GM21423 (cell line): ENCODE data around the gene DCUN1D4.
A peak's percentile ranks its signal among the peaks of the same experiment; 100 is the strongest.

ENCODE experiments used
- ATAC-seq: cut with Tn5 transposase; IDR thresholded peaks from one replicate; pipeline ENCODE4 v1.9.1; 2021; ENCODE audit warnings: mild to moderate bottlenecking, moderate library complexity; ENCODE audit not compliant: unreplicated experiment

The DCUN1D4 gene

DNA sequence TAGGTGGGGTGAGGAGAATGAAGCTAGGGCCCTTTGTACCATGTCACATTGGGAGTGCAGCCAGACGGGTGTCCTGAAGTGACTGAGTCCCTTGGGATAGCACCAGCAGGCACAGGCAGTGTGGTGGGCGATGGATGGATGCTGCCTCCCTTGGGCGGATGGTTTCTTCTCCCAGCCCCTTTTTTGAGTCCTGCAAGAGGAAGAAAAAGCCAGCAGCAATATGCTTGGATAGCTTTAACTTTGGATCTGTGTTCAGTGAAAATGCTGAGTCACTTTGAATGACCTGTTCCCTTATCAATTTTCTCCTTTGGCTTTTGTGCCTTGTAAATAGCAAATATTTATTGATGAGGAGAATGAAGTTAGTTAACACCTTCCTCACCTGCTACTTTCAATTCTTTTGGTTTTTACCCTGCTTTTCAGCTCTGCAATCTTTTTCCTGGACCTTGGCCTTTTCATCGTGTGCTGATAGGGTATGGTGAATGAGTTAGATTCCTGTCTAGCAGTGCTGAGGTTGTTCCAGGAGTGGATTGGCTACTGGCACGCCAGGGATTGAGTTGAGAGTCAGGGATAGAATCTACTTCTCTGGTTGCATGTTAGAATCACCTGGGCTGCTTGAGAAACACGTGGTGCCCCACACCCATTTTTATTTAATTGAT is 10.2 kb downstream of the DCUN1D4 start:
- ATAC-seq = no peak

DNA sequence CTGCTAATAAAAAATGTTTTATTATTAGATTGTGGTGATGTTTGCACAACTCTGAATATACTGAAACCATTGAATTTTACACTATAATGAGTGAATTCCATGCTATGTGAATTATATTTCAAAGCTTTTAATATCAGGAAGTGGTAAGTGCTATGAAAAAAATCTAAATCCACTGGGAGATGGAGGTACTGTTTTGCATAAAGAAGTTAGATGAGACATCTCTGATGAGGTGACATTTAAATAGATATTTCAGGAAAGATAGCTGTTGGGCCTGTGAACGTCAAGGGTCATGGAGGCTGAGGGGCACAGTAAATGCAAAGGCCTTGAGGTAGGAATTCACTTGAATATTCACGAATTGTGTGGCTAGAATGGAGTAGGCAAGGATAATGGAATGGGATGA is 12.3 kb downstream of the DCUN1D4 start:
- no peak for ATAC-seq

DNA sequence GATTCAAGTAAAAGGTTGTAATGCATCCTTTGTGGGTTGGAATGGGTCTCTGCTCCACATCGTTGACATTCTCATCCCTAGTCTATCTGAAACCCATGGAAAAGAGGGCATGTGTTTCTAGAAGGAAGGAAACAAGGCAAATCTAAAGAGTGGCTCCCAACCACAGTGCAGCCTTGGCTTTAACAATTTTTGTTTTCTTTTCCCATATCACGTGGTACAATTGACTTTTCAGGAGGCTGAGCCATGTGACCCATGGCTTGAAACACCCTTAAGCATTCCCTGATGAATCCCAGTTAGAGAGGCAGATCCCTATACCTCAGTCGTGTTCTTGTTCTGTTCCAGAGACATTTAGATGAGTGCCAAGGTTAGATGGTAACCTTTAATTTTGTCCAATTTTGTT is 12.8 kb downstream of the DCUN1D4 start:
- no peak for ATAC-seq

DNA sequence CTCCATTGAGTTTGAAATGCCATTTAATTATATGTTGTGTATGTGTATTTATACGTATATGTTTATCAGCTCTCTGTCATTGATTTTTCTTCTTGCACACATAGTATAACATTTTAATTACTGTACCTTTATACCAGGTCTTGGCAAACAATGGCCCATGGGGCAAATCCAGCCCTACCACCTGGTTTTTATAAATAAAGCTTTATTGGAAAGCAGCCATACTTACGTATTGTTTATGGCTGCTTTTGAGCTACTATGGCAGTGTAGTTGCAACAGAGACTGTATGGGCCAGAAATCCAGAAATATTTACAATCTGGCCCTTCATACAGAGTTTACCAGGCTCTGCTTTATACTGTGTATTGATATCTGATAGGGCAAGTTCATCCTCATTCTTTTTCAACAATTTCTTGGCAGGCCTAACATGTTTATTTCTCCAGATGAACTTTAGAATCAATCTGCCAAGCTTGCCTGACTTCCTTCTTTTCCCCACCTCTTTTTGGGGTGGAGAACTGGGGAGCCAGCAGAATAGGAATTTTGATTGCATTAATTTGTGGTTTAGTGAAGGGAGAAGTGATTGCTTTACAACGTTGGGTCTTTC is 15.8 kb downstream of the DCUN1D4 start:
- ATAC-seq = no peak

DNA sequence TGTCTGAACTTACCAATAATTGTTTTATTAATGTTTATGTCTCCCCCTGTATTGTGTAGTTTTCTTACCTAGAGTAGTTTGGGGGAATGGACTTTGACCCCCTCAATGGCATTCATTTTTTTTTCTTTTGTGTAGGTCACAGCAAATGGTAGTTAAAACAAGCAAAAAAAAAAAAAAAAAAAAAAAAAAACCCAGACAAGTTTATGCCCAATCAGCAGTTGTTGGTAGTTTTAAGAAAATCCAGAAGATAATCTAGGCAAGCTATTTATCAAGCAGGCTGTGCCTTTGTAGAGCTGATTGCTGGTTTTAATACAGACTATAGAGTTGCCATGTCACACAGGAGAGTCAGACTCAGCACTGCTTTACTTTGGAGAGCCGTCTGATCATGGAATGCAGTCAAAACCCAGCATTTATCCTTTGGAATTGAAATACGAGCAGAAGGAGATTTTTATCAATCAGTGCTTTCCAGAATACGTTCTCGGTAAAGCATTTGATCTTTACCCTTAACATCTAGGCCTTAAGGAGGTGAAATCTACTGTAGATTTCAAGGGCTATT is 16.6 kb downstream of the DCUN1D4 start:
- no peak for ATAC-seq

DNA sequence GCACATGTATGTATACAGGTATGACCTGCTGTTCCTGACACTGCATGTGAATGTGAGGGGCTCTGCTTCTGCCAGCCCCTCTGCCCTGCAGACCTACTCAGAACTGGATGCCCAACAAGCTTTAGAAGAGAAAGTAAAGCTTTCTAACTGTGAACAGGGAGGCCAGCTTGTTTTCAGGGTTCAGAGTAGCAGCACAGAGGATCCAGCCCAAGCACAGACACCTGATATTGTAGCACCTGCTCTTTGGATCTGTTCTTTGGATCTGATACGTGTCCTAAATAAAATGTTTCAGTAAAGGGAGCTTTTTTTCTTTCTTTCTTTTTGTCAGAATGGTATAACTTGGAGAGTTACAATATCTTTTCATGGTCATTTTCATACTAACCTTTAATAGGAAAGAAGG is 19.2 kb downstream of the DCUN1D4 start:
- no peak for ATAC-seq

DNA sequence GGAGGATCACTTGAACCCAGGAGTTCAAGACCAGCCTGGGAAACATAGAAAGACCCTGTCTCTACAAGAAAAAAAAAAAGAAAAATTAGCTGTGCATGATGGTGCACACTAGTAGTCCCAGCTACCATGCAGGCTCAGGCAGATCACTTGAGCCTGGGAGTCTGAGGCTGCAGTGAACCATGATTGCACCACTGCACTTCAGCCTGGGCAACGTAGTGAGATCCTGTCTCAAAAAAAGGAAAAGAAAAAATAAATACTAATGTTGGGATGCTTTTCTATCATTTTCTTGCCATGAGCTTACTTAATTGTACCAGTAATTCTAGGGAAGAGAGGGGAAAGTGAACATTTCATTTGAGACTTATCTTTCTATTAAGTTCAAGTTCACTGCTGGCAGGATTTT is 19.8 kb downstream of the DCUN1D4 start:
- no peak for ATAC-seq

DNA sequence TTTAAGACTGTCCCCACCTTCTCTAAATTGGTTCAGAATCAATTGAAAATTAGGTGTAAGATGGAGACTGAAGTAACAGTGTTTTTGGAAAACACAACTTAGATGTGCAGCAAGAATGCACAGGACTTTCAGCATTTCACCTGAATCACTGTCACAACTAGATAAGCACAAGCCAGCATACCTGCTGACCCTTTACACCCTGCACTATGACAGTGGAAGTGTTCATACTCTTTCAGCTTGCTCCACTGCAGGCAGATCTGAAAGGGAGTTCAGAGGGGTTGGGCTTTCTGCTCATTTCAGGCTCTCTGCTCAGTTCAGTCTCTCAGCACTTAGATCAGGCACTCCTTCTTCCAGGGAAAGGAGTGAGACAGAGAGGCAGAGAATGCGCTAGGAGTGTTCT is 22.8 kb downstream of the DCUN1D4 start:
- ATAC-seq = no peak

DNA sequence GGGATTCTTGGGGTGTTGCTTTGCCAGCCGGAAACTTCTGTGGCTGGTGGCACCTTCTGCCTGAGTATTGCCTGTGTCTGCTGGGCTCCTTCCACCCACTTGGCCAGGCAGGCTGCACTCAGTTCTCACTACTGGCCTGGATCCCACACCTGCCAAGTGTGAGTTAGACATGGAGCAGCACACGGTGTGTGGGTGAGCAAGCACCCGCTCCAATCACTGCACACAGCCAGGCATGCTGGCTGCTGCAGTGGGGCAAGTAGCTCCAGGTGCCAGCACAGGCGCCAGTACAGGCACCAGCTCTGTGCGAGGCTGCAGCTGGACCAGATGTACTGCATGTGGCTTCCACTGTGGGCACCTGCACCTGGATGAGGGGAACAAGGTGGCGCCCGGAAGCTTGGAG is 23.9 kb downstream of the DCUN1D4 start:
- ATAC-seq = no peak

DNA sequence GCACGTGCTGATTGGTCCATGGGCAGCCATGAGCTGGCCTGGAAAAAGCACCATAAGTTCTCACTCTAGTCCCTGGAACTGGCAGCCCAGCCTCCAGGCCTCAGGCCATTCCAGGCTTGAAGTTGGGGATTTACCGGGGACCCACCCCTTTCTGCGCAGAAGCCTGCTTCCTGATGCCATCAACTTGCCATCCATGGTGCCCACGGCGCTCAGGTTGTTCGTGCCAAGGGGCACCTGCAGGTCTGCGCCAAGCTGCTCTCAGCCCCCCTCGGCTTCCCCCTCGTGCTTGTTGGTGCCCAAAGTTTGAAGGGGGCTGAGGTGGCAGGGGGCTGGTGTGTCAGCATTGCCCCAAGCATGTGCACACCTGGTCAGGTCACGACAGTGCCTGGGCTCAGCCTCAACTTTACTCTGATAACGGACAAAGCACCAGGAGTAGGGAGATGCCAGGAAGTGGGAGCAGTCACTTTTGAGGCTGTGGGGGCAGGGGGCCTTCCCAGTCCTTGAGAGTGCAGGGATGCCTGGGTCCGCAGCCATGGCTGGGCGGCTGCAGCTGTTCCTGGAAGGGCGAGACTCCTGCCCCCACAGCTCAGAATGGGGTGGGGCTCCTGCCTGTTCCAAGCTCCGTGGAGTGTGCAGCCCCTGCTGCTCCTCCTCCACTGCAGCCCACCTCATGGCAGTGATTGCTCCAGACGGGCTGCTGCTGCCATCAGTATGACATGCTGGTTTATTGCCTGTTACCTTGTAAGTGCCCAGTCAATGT is 24.9 kb downstream of the DCUN1D4 start:
- no peak for ATAC-seq

DNA sequence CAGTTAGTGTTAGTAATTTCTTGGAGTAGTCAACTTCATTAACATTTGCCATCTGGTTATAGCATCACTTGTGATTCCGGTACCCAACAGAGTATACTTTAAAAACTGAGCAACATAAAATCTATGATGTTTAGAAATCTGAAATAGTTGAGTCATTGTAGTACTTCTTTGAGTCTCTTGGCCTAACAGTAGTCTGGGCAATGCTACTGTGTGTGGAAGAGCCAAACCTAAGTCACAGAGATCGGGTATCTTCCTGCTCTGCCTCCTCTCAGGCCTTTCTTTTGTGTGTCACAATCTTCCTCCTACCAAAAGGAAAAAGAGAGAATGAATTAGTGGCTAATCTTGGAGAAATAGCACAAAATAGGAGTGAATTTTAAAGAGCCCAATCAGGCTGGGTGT is 25.5 kb downstream of the DCUN1D4 start:
- ATAC-seq = no peak

DNA sequence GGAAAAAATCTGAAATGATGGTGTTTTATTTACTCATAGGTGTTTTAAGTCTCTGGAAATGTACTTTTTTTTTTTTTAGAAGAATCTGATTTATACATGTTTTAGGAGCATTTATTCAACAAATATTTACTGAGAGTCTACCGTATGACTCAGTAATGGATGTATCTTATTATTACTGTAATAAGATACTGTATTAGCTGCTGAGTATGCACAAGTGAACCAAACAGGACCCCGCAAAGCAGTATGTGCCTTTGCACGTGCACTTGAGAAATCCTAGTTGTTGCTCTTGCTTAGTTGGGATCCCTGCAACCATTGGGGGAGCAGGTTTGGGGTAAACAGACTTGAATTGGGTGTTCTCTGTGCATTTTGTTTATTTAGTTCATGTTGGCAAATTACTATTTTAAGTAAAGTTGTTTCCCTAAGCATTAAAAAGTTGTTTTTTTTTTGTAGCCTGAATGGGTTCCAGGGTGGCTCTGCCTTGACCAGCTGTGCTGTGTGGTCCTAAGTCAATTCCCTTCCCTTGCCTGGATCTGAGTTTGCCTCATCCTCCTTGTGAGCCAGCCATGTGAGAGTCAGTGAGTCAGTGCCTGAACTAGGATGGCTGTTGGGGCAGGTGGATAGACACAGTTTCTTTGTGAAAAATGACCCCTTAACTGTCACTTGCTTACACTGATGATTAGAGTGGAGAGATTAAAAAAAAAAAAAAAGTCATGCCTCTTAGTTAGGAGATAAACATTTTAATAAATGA is 27.7 kb downstream of the DCUN1D4 start:
- no peak for ATAC-seq

DNA sequence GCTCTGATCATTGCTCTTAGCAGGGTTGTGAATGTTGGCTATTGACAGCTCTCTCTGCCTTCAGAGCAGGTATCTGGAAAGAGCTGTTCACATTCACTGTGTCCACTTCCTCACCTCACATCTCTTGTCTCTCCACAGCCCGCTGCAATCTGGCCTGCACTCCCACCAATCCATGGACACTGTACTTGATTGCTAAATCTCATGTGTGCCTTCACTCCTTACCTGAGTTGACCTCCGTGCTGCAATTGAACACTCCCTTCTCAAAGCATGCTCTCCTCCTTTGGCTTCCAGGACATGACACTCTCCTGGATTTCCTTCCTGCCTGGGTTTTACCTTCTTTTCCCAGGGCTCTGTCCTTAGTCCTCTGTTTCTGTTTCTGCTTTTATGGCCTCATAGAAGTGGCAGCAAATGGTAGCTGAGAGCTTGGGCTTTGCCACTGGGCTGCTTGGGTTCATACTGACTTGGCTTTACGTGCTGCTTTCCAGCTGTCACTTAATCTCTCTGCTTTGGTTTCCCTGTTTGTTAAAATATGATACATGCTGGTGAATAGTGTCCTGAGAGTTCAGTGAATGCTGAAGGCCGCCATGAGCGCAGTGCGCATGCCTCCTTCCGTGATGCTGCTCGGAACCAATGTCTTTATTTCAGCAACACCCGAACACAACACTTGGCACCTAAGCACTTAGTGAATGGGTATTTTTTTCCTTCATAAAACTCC is 29.5 kb downstream of the DCUN1D4 start:
- ATAC-seq = no peak

DNA sequence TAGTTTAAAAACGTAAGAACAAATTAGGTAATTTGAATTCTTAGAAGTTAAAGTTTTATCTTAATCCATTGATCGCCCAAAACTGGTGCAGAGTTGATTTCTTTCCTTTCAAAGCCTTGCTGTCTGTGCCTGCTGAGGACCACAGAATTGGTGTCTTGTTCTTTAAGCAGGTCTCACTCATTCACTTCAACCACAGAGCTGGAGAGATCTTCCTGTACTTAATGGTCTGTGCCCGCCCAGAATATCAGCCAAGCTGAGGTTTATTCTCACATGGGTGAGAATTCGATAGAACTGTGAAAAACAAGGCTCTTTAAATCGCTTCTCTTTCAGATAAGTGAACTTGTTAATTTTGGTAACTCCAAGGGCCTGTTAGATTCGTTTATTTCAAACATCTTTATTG is 31.6 kb downstream of the DCUN1D4 start:
- ATAC-seq = no peak

DNA sequence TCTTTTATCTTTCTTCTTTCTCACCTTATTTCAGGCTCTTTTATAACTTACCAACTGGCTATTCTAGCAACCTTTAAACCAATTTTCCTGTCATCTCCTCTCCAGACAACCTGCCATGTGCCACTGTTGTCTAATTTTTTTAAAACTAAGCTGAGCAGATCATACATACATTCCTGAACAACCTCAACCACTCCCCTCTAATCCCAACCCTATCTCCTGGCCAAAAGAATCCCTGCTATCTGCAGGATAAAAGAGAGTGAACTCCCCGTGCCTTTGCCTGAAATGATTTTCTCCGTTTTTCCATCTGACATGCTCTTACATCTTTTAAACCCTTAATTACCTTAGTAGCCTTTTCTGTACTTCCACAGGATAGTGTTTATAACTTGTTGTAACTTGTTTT is 35.5 kb downstream of the DCUN1D4 start:
- no peak for ATAC-seq

DNA sequence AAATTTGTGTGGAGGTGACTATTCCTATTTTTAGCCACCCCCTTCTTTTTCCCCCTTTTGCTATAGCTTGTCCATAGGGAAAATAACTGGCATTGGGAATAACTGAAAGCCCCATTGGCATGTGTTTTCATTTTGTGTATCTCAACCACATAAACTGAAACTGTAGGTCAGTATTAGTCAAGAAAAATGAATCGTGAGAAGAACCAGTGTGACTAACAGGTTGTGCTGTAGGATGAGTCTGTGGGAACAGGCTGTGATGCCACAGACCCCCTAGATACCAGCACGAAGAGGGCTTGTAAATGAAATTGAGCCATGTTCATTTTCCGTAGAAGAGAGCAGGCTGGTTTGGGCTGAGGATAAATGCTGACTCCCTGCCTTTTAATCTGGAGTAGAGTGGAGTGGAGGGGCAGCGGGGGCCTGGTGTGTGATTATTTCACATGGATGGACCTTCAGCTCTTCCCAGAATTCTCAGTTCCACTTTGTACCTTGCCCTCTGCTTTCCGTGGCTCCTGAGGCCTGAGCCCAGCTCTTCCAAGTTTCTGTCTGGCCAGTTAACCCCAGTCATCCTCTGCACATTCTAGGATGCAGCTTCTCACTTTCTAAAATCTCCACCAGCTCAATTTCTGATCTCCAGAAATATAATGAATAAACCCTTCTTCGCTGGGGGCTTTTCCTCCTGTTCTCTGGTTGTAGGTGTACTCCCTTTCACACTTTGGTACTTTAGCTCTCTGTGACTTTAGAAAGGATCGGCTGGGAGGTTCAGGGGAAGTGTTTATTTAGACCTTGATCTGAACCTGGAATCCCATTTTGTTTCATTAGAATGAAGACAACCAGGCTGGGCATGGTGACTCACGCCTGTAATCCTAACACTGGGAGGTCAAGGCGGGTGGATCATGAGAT is 37.3 kb downstream of the DCUN1D4 start:
- no peak for ATAC-seq

DNA sequence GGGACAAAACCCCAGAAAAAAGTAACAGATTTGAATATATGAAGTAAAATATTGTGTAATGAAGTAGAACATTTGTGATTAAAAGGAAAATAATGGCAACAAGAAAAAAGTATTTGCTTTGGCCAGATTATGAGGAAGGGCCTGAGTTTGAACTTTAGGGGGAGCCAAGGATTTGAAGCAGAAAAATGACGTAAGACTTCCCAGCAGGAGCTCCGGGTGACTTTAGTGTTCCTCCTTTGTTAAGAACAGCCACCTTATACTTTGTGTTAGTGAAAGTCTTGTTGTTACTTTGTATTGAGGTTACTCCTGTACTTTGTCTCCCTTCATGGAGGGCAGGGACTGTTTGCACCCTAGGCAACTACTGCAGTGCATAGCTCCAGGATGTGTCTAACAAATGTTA is 41.1 kb downstream of the DCUN1D4 start:
- ATAC-seq = no peak

DNA sequence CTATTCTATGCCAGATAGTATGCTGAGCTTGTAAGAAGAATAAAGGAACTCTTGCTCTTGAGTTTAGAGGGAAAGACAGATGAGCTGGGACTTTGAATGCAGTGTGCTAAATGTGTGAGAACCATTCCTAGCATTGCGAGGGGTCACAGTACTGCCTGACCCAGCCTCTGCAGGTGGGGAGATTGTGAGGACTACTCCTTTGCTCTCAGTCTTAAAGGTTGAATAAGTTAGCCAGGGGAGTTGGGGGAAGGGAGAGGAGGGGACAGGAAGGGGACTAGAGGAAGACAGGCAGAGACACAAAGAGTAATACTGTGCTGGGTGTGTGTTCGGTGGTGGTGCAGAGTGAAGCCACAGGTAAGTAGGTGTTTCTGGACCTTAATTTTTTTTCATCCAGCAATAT is 41.7 kb downstream of the DCUN1D4 start:
- ATAC-seq = no peak

DNA sequence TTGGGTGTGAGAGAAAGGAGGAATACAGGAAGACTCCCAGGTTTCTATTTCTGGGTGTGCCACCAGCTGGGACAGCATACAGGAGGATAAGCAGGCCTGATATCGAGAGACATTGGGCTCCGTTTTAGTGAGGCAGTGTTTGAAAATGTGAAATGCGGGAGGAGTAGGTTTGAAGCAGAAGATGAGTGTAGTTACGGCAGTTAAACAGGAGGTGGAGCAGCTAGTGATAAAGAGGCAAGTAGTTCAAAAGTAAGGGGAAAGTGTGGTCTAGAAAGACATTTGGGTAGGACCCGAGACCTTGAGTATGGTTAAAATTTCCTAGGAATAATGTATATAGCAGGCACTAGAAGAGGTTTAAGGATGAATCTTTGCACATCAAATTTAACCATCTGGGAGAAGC is 42.4 kb downstream of the DCUN1D4 start:
- ATAC-seq = peak; percentile 53

DNA sequence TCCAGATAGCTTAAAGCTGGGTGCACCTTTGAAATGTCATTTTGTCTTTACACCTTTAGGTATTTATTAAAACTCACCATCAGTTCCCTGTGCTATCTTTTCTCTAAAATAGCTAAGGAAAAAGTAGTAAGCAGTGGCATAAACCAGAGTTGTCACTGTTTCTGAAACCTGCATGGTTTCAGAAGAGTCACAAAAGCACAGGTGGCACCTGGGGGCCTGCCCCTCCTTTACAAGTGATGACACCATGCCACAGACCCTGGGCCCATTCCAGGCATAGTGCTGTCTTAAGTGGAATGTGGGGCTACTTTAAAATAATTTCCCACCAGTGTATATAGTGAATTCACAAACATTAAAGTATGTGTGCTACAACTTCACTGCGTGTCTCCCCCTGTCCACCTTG is 47.8 kb downstream of the DCUN1D4 start:
- ATAC-seq = no peak
